B cell (primary cell): Measurements from ENCODE around the gene ZNF747. TPM values are rescaled to one million over a fixed set of nuclear protein-coding genes. Genes with fewer than 3 reads are reported as not detected.

ENCODE experiments used
- ATAC-seq: fragments of 200-7000 bp; cut with Tn5 transposase; one replicate; pipeline ENCODE4 v1.10.0; 2021; ENCODE audit warnings: low read depth, mild to moderate bottlenecking, moderate number of reproducible peaks, moderate library complexity
- CTCF ChIA-PET: fragments of 350-600 bp; sonication (Branson Sonifier 250); formaldehyde crosslinking; loops from one replicate; lab custom pipeline; 2021; ENCODE audit warnings: antibody characterized with exemption, inconsistent platforms; lab: Charles Lee
- POLR2A ChIA-PET: fragments of 350-600 bp; sonication (Branson Sonifier 250); formaldehyde crosslinking; loops from one replicate; lab custom pipeline; 2021; ENCODE audit warnings: antibody characterized with exemption; lab: Charles Lee
- DNase-seq: peaks from one replicate; pipeline ENCODE4 v3.0.0; 2013
- H2AFZ ChIP-seq: 2 replicates; pipeline ENCODE4 v1.6.1; 2012; ENCODE audit warnings: mild to moderate bottlenecking, low read depth, low read length; ENCODE audit not compliant: insufficient read depth, poor library complexity, severe bottlenecking
- H3K27ac ChIP-seq, 2 donors: 1 replicate in 1 of 2; 2 replicates in 1 of 2; pipeline ENCODE4 v1.5.1; 2012 to 2013; ENCODE audit warnings: low read length in 2 of 2, mild to moderate bottlenecking in 2 of 2, moderate library complexity in 1 of 2
- H3K27me3 ChIP-seq, 4 experiments: fragments of 200-600 bp in 1 of 4; sonication (generic) in 1 of 4; replicated peaks in 1 of 4; 1 replicate in 2 of 4; 2 replicates in 2 of 4; pipeline versions ENCODE4 v1.6.1 to v1.7.0; 2013 to 2016; ENCODE audit warnings: low read length in 3 of 4, mild to moderate bottlenecking in 2 of 4, mixed read lengths in 1 of 4, moderate library complexity in 1 of 4; ENCODE audit not compliant: insufficient read depth in 4 of 4, control insufficient read depth in 3 of 4; ENCODE audit errors: control extremely low read depth in 1 of 4
- H3K36me3 ChIP-seq, 2 experiments: replicated peaks in 1 of 2; 1 replicate in 1 of 2; 2 replicates in 1 of 2; pipeline versions ENCODE4 v1.6.1 to v1.7.1; 2013; ENCODE audit warnings: low read length in 1 of 2; ENCODE audit not compliant: insufficient read depth in 2 of 2, control insufficient read depth in 1 of 2; ENCODE audit errors: control extremely low read depth in 1 of 2, extremely low read depth in 1 of 2
- H3K4me1 ChIP-seq, 2 donors: fragments of 200-600 bp in 1 of 2; sonication (generic) in 1 of 2; 1 replicate in 1 of 2; 2 replicates in 1 of 2; pipeline versions ENCODE4 v1.5.1 to v1.6.1; 2013 to 2017; ENCODE audit warnings: low read length in 2 of 2; ENCODE audit not compliant: control insufficient read depth in 2 of 2, insufficient read depth in 2 of 2
- H3K4me2 ChIP-seq: replicated peaks from 2 replicates; pipeline ENCODE3; 2012; ENCODE audit warnings: mild to moderate bottlenecking, low read depth, low read length; ENCODE audit not compliant: poor library complexity, severe bottlenecking
- H3K4me3 ChIP-seq, 5 experiments: fragments of 200-600 bp in 1 of 5; sonication (generic) in 1 of 5; 1 replicate in 3 of 5; 2 replicates in 2 of 5; pipeline versions ENCODE4 v1.5.1 to v1.7.0; 2011 to 2016; ENCODE audit warnings: low read length in 4 of 5, mild to moderate bottlenecking in 4 of 5, low read depth in 2 of 5, control low read depth in 1 of 5, moderate library complexity in 1 of 5; ENCODE audit not compliant: insufficient read depth in 1 of 5; ENCODE audit errors: control extremely low read depth in 1 of 5, extremely low read depth in 1 of 5
- H3K79me2 ChIP-seq: fragments of 200-600 bp; sonication (generic); one replicate; pipeline ENCODE4 v1.6.0; 2016; ENCODE audit warnings: low read length; ENCODE audit not compliant: control insufficient read depth, insufficient read depth
- H3K9ac ChIP-seq: fragments of 200-600 bp; sonication (generic); 2 replicates; pipeline ENCODE4 v1.6.1; 2017; ENCODE audit warnings: mild to moderate bottlenecking, low read length, moderate library complexity
- H3K9me3 ChIP-seq, 3 donors: one replicate each; pipeline versions ENCODE4 v1.6.1 to v1.7.1; 2013; ENCODE audit warnings: low read length in 2 of 3; ENCODE audit not compliant: control insufficient read depth in 2 of 3, insufficient read depth in 1 of 3; ENCODE audit errors: control extremely low read depth in 1 of 3
- H4K20me1 ChIP-seq: 2 replicates; pipeline ENCODE4 v1.6.0; 2012; ENCODE audit warnings: mild to moderate bottlenecking, low read length; ENCODE audit not compliant: insufficient read depth, control insufficient read depth, poor library complexity, severe bottlenecking
- H3K27ac Mint-ChIP-seq: one replicate; pipeline ENCODE4 v1.8.0; 2021; ENCODE audit warnings: mixed read lengths
- H3K27me3 Mint-ChIP-seq: one replicate; pipeline ENCODE4 v1.8.0; 2021; ENCODE audit warnings: mixed read lengths
- H3K4me1 Mint-ChIP-seq: one replicate; pipeline ENCODE4 v1.8.0; 2021; ENCODE audit warnings: mixed read lengths
- H3K4me3 Mint-ChIP-seq: one replicate; pipeline ENCODE4 v1.8.0; 2021; ENCODE audit warnings: mixed read lengths
- H3K9me3 Mint-ChIP-seq: one replicate; pipeline ENCODE4 v1.8.0; 2022; ENCODE audit warnings: mixed read lengths; ENCODE audit not compliant: insufficient read depth
- CTCF ChIP-seq: fragments of 200-600 bp; IDR thresholded peaks from one replicate; pipeline ENCODE4 v1.8.0; 2022; ENCODE audit warnings: antibody characterized with exemption, mild to moderate bottlenecking
- EZH2 ChIP-seq: IDR thresholded peaks from 2 replicates; pipeline ENCODE4 v1.6.1; 2012; ENCODE audit warnings: borderline replicate concordance, low read depth, mild to moderate bottlenecking, moderate library complexity, low read length; ENCODE audit not compliant: insufficient read depth, poor library complexity, severe bottlenecking
- whole genome bisulfite sequencing: methylation state at CpG from one replicate; pipeline ENCODE4 v1.1.5; 2013; ENCODE audit warnings: missing lambda C conversion rate; ENCODE audit not compliant: insufficient coverage; 5-methylcytosine and 5-hydroxymethylcytosine counted together
- intact Hi-C: fragments of 100-400 bp; cut with micrococcal nuclease; formaldehyde crosslinking; loops from one replicate; pipeline ENCODE4 v1.10.0; 2022
- polyA plus RNA-seq: library from polyadenylated mRNA; depleted of rRNA; stranded (reverse); fragments of >200 nt; gene quantifications from 2 replicates; pipeline ENCODE4 v1.2.3, GENCODE V29; 2012
- total RNA-seq, 2 donors: library from RNA; stranded (reverse); fragments of 120-200 nt in 1 of 2; gene quantifications; 1 replicate in 1 of 2; 2 replicates in 1 of 2; pipeline versions ENCODE4 v1.2.3 to v1.2.4, GENCODE V29; 2013 to 2022

ZNF747 gene
- total and polyA plus RNA-seq, 2 donors (not counting 1 experiment from before 2014, with no cell fraction given), result 9.7 to 17.3 TPM

GRCh38 chr16:30555315-30556124 is 20.9 kb upstream of the ZNF747 start:
- H3K4me1 ChIP-seq, result peaks cover 10 to 24% of the 10 kb centered on the region in 2 donors
- H3K27me3 Mint-ChIP-seq, result no peaks in the 10 kb centered on the region

More at GRCh38 chr16:30555315-30556124, 20.9 kb upstream of the ZNF747 start:
- peaks cover 0 to 17% of the 10 kb centered on the region in 2 experiments for H3K36me3 ChIP-seq
- no peak overlapping the region for H2AFZ ChIP-seq
- ATAC-seq, result no peak
- no peaks in the 10 kb centered on the region for H4K20me1 ChIP-seq
- Mint-ChIP-seq H3K4me1 (peaks cover 38% of the 10 kb centered on the region), H3K9me3 (no peaks in the 10 kb centered on the region), H3K4me3 (peak overlapping the region; percentile 67), H3K27ac (no peak overlapping the region)
- ChIA-PET CTCF (interaction anchor here (1.0 to 1.1 kb wide), 2 partner anchors 19 to 43 kb away, joined by 3 read pairs; no protein-coding TSS in a partner anchor), POLR2A (interaction anchor here (1.0 kb wide), 1 partner anchor 21 kb away, joined by 3 read pairs; the partner anchor contains the start of gene ZNF747)
- H3K27me3 ChIP-seq, result no peaks in the 10 kb centered on the region
- no peak overlapping the region for H3K4me2 ChIP-seq
- H3K27ac ChIP-seq, result no peak overlapping the region
- H3K9me3 ChIP-seq, result peaks cover 0 to 6% (median 0%) of the 10 kb centered on the region in 3 donors
- TF ChIP-seq EZH2, result no peak
- no peak for TF ChIP-seq CTCF
- H3K4me3 ChIP-seq, result no peak overlapping the region
- H3K9ac ChIP-seq, result no peak overlapping the region
- peaks cover 55% of the 10 kb centered on the region for H3K79me2 ChIP-seq
- DNase-seq, result no peak
- intact Hi-C loops, result loop anchor here (5.0 kb wide), 1 partner anchor 902 kb away; the partner anchor contains the start of gene ARMC5
- WGBS, result 98% methylated on average over 69 of the region's 69 CpGs
